Retina (tissue), 1 donor: Measurements from ENCODE around the gene ZNF557.

Source experiments
- DNase-seq: peaks from one replicate; pipeline ENCODE4 v3.0.0-alpha.2; 2016

Gene ZNF557

GRCh38 chr19:7130043-7130442 is 60.5 kb downstream of the ZNF557 start:
- DNase-seq = no peak

GRCh38 chr19:7132054-7132453 is 62.6 kb downstream of the ZNF557 start:
- no peak for DNase-seq

- no peak for DNase-seq
Measured at GRCh38 chr19:7137120-7137519, 67.6 kb downstream of the ZNF557 start.
